ENCODE results near the gene RASD1.

Gene RASD1

DNA sequence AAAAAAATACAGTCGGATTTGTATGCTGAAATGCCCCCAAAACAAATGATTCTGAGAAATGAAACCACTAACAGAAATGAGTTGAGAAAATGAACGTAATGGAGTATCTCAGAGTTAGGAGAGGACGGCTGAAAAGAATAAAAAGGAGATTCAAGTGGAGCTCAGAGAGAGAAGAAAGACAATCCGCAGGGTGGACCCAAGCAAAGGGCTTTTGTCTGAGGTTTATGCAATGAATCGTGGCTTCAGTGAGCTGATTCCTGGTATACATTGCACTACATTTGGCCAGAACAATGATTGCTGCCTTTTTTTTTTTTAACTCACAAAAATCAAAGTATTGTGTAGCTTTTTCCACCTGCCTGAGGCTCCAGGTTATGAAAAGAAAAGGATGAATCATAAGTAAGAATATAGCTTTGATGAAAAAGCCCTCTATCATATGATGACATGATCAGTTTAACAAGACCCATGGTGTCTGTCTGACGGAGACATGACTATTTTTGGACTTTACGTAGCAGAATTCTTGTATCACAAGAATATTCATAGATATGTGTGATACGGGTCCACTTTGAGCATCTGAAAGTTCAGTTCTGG, 23.8 kb downstream of the RASD1 start:
- peaks cover 6% of the 10 kb centered on the region; the same call in 1 of the 2 replicates for H3K36me3 ChIP-seq (ENCODE audit: control insufficient read depth, low read length)
- peaks cover 23% of the 10 kb centered on the region for H3K27me3 ChIP-seq (ENCODE audit: control insufficient read depth, low read length)
- peaks cover 6% of the 10 kb centered on the region for H3K79me2 ChIP-seq (ENCODE audit: control insufficient read depth, low read length)
- H3K9me3 ChIP-seq (ENCODE audit: control insufficient read depth, insufficient read depth, low read length), result no peaks in the 10 kb centered on the region
- H3K9me2 ChIP-seq (replicated peaks; ENCODE audit: control insufficient read depth, low read length), result no peaks in the 10 kb centered on the region
- no peaks in the 10 kb centered on the region for H4K20me1 ChIP-seq (ENCODE audit: control insufficient read depth, insufficient read depth, low read depth, low read length)
- no peak overlapping the region for H3K4me3 ChIP-seq (ENCODE audit: low read length)
- H3F3A ChIP-seq (ENCODE audit: control insufficient read depth, insufficient read depth), result no peaks in the 10 kb centered on the region
- TF ChIP-seq EZH2phosphoT487 (IDR thresholded peaks at IDR 0.05; ENCODE audit: borderline replicate concordance, low read length), result no peak
- TF ChIP-seq, protein P1, sequence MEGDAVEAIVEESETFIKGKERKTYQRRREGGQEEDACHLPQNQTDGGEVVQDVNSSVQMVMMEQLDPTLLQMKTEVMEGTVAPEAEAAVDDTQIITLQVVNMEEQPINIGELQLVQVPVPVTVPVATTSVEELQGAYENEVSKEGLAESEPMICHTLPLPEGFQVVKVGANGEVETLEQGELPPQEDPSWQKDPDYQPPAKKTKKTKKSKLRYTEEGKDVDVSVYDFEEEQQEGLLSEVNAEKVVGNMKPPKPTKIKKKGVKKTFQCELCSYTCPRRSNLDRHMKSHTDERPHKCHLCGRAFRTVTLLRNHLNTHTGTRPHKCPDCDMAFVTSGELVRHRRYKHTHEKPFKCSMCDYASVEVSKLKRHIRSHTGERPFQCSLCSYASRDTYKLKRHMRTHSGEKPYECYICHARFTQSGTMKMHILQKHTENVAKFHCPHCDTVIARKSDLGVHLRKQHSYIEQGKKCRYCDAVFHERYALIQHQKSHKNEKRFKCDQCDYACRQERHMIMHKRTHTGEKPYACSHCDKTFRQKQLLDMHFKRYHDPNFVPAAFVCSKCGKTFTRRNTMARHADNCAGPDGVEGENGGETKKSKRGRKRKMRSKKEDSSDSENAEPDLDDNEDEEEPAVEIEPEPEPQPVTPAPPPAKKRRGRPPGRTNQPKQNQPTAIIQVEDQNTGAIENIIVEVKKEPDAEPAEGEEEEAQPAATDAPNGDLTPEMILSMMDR (IDR thresholded peaks at IDR 0.05; ENCODE audit: low read depth, low read length, poor library complexity, severe bottlenecking), result no peak
- H3K4me2 ChIP-seq (ENCODE audit: low read length), result no peak overlapping the region
- no peak overlapping the region for H3K27ac ChIP-seq (ENCODE audit: low read depth, low read length)
- peaks cover 3% of the 10 kb centered on the region for H3K4me1 ChIP-seq (ENCODE audit: control insufficient read depth, low read length)

DNA sequence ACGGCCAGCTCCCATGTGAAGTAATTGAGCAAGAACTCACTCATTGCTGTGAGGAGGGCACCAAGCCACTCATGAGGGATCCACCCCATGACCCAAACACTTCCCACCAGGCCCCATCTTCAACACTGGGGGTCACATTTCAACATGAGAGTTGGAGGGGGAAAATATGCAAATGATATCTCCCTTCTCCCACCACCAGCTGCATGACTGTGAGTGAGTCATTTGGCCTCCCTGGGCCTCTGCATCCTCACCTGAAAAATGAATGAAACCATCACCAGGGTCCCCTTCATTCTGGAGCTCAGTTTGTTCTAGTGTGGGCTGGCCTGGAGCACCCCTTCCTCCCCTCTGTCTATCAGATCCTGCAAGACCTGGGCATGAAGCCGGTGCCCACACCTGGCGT, 26.2 kb downstream of the RASD1 start:
- Histone ChIP-seq H3K79me2 (ENCODE audit: control insufficient read depth, low read length) (no peaks in the 10 kb centered on the region), H3K36me3 (ENCODE audit: control insufficient read depth, low read length) (no peaks in the 10 kb centered on the region), H3K27ac (ENCODE audit: low read depth, low read length) (no peak overlapping the region), H3K4me2 (ENCODE audit: low read length) (no peak overlapping the region), H3K9me2 (replicated peaks; ENCODE audit: control insufficient read depth, low read length) (no peaks in the 10 kb centered on the region), H3K4me1 (ENCODE audit: control insufficient read depth, low read length) (no peaks in the 10 kb centered on the region), H4K20me1 (ENCODE audit: control insufficient read depth, insufficient read depth, low read depth, low read length) (no peaks in the 10 kb centered on the region), H3F3A (ENCODE audit: control insufficient read depth, insufficient read depth) (no peaks in the 10 kb centered on the region), H3K27me3 (ENCODE audit: control insufficient read depth, low read length) (peaks cover 40% of the 10 kb centered on the region), H3K4me3 (ENCODE audit: low read length) (no peak overlapping the region), H3K9me3 (ENCODE audit: control insufficient read depth, insufficient read depth, low read length) (no peaks in the 10 kb centered on the region)
- no peak for TF ChIP-seq EZH2phosphoT487 (IDR thresholded peaks at IDR 0.05; ENCODE audit: borderline replicate concordance, low read length)
- TF ChIP-seq, protein P1 (IDR thresholded peaks at IDR 0.05; ENCODE audit: low read depth, low read length, poor library complexity, severe bottlenecking), result no peak

DNA sequence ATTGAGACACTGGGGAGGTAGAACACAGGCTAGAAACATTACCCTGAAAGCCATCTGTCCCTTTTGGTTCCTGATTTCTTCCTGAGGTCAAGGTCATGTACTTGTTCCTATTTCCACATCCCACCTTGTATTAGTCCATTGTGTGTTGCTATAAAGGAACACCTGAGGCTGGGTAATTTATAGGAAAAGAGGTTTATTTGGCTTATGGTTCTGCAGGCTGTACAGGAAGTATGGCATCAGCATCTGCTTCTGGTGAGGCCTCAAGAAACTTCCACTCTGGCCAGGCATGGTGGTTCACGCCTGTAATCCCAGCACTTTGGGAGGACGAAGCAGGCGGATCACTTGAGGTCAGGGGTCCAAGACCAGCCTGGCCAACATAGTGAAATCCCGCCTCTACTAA, 26.8 kb downstream of the RASD1 start:
- Histone ChIP-seq H3K9me2 (replicated peaks; ENCODE audit: control insufficient read depth, low read length) (no peaks in the 10 kb centered on the region), H3K79me2 (ENCODE audit: control insufficient read depth, low read length) (no peaks in the 10 kb centered on the region), H3K4me1 (ENCODE audit: control insufficient read depth, low read length) (no peaks in the 10 kb centered on the region), H3K4me3 (ENCODE audit: low read length) (no peak overlapping the region), H3K4me2 (ENCODE audit: low read length) (no peak overlapping the region), H3F3A (ENCODE audit: control insufficient read depth, insufficient read depth) (no peaks in the 10 kb centered on the region), H4K20me1 (ENCODE audit: control insufficient read depth, insufficient read depth, low read depth, low read length) (no peaks in the 10 kb centered on the region), H3K27ac (ENCODE audit: low read depth, low read length) (no peak overlapping the region), H3K36me3 (ENCODE audit: control insufficient read depth, low read length) (no peaks in the 10 kb centered on the region), H3K9me3 (ENCODE audit: control insufficient read depth, insufficient read depth, low read length) (no peaks in the 10 kb centered on the region), H3K27me3 (ENCODE audit: control insufficient read depth, low read length) (peaks cover 47% of the 10 kb centered on the region)
- no peak for TF ChIP-seq EZH2phosphoT487 (IDR thresholded peaks at IDR 0.05; ENCODE audit: borderline replicate concordance, low read length)
- TF ChIP-seq, protein P1 (IDR thresholded peaks at IDR 0.05; ENCODE audit: low read depth, low read length, poor library complexity, severe bottlenecking), result no peak
